BE2C (cell line): Measurements from ENCODE around the gene ITGB3.
A peak's percentile ranks its signal among the peaks of the same experiment; 100 is the strongest.

Experiments used
- DNase-seq: peaks from one replicate; pipeline ENCODE4 v3.0.0-alpha.2; 2020
- H3K27me3 ChIP-seq: fragments of 250-450 bp; sonication (Bioruptor Pico); 2 replicates; pipeline ENCODE4 v1.5.1; 2020; ENCODE audit warnings: mild to moderate bottlenecking
- H3K36me3 ChIP-seq: fragments of 250-450 bp; sonication (Bioruptor Pico); 2 replicates; pipeline ENCODE4 v1.5.1; 2020; ENCODE audit warnings: mild to moderate bottlenecking
- H3K4me1 ChIP-seq: fragments of 250-450 bp; sonication (Bioruptor Pico); 2 replicates; pipeline ENCODE4 v1.5.1; 2020
- H3K4me3 ChIP-seq: 2 replicates; pipeline ENCODE4 v1.5.1; 2011; ENCODE audit warnings: low read depth, low read length
- H3K9me3 ChIP-seq: fragments of 250-450 bp; sonication (Bioruptor Pico); 2 replicates; pipeline ENCODE4 v1.5.1; 2020
- TF ChIP-seq, protein P1 (sequence below): IDR thresholded peaks from 2 replicates; pipeline ENCODE4 v1.5.1; 2012; ENCODE audit warnings: mild to moderate bottlenecking, low read depth, low read length

The ITGB3 gene

DNA sequence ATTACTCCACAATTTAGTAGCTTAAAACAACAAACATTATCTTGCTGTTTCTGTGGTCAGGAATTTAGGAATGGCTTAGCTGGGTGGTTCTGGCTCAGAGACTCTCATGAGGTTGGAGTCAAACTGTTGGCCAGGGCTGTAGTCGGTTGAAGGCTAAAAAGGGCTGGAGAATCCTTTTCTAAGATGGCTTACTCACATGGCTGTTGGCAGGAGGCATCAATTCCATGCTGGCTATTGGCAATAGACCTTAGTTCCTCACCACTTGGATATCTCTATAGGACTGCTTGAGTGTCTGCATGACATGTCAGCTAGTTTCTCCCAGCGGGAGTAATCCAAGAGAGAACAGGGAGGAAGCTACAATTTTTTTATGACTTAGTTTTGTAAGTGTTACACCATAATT, 63.5 kb downstream of the ITGB3 start:
- Histone ChIP-seq H3K4me1 (peaks cover 3% of the 10 kb centered on the region; the same call in 1 of the 2 replicates), H3K36me3 (no peaks in the 10 kb centered on the region), H3K4me3 (no peak overlapping the region), H3K9me3 (no peaks in the 10 kb centered on the region), H3K27me3 (no peaks in the 10 kb centered on the region)
- TF ChIP-seq, protein P1, sequence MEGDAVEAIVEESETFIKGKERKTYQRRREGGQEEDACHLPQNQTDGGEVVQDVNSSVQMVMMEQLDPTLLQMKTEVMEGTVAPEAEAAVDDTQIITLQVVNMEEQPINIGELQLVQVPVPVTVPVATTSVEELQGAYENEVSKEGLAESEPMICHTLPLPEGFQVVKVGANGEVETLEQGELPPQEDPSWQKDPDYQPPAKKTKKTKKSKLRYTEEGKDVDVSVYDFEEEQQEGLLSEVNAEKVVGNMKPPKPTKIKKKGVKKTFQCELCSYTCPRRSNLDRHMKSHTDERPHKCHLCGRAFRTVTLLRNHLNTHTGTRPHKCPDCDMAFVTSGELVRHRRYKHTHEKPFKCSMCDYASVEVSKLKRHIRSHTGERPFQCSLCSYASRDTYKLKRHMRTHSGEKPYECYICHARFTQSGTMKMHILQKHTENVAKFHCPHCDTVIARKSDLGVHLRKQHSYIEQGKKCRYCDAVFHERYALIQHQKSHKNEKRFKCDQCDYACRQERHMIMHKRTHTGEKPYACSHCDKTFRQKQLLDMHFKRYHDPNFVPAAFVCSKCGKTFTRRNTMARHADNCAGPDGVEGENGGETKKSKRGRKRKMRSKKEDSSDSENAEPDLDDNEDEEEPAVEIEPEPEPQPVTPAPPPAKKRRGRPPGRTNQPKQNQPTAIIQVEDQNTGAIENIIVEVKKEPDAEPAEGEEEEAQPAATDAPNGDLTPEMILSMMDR, result no peak
- DNase-seq, result no peak

DNA sequence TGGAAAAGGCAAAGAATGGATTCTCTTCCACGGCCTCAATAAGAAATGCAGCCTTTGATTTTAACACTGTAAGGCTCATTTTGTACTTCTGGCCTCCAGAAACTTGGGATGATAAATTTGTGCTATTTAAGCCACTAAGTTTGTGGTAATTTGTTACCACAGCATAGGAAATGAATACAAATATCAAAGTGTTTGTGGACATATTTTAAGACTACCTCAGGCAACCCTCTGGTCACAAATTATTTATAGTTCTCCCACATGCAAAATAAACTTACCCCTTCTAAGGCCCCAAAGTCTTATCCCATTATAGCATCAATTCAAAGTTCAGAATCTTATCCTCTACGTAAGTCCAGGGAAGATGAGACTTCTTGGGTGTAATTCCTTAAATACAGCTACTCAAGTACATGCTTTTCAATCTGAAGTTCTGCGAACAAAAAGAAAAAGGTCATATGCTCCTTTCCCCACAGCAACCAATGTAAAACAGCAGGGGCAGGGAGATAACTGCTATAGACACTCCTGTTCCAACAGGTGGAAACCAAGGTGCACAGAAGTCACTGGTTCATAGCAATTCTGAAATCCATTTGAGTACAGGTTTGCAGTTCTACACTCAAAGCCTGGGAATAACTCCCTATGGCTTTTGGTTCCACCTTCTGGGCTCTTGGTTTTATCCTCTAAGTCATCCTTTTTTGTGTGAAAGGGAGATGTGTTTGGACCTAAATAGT, 64.7 kb downstream of the ITGB3 start:
- Histone ChIP-seq H3K36me3 (no peaks in the 10 kb centered on the region), H3K4me3 (no peak overlapping the region), H3K9me3 (no peaks in the 10 kb centered on the region), H3K27me3 (no peaks in the 10 kb centered on the region), H3K4me1 (peaks cover 3% of the 10 kb centered on the region; the same call in 1 of the 2 replicates)
- no peak for DNase-seq
- TF ChIP-seq, protein P1, result no peak

DNA sequence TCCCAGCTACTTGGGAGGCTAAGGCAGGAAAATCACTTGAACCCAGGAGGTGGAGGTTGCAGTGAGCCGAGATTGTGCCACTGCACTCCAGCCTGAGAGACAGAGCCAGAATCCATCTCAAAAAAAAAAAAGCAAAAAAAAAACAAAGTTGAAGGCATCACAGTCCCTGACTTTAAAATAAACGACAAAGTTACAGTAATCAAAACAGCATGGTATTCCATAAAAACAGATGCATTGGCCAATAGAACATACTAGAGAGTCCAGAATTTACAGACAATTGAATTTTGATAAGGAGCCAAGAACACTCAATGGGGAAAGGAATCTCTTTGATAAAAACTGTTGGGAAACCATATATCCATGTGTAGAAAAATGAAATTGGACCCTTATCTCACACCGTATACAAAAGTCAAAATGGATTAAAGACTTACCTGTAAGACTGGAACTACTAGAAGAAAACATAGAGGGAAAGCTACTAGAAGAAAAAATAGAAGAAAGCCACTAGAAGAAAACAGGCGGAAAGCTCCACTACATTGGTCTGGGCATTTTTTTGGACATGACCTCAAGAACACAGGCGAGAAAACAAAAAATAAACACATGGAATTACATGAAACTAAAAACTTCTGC, 67.4 kb downstream of the ITGB3 start:
- H3K9me3 ChIP-seq, result no peaks in the 10 kb centered on the region
- DNase-seq, result no peak

DNA sequence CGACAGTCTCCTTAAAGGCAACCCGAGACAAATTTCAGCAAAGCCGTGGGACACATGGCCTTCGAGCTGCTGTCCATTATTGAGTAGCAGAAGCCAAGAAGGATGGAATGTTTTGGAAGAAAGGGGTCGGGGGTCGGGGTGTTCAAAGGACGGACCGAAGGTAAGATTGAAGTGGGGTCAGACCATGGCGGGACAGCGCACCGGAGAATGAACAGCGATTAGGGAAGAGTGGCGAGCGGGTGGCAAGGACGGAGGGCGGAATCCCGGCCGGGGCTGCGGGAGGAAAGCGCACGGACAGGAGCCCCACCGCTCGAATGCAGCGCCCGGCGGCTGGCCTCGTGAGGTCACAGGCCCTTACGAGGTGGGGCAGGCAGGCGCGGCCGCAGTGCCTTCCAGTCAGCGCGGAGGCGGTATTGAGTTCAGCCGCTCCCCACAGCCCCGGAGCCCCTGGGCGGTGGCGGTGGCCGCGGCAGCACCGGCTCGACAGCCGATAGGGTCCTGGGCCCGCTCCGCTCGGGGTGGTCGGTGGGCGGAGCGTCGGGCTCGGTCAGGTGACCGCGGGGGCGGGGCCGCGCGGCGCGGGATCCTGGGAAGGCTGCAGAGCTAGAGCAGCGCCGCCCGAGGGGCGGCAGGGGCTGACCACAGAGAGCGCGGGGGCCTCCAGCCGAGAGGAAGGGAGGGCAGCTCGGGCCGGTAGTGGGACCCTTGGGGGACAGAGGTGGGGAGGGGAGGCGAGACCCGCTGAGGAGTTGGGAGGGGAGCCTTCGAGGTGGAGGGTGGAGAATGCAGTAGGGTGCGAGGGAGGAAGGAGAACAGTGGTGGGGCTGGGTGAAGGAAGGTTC, 70.0 kb downstream of the ITGB3 start, which contains the start of gene EFCAB13:
TSS of gene EFCAB13 (plus strand) at position 574 of the 842 bp plus-strand sequence. CDS start 4,399 bp downstream, outside the sequence.
- no peaks in the 10 kb centered on the region for H3K9me3 ChIP-seq

More for the DNA sequence above, 67.4 kb downstream of the ITGB3 start:
- Histone ChIP-seq H3K27me3 (no peaks in the 10 kb centered on the region), H3K36me3 (no peaks in the 10 kb centered on the region), H3K4me1 (no peaks in the 10 kb centered on the region), H3K4me3 (no peak overlapping the region)
- TF ChIP-seq, protein P1, result no peak

DNA sequence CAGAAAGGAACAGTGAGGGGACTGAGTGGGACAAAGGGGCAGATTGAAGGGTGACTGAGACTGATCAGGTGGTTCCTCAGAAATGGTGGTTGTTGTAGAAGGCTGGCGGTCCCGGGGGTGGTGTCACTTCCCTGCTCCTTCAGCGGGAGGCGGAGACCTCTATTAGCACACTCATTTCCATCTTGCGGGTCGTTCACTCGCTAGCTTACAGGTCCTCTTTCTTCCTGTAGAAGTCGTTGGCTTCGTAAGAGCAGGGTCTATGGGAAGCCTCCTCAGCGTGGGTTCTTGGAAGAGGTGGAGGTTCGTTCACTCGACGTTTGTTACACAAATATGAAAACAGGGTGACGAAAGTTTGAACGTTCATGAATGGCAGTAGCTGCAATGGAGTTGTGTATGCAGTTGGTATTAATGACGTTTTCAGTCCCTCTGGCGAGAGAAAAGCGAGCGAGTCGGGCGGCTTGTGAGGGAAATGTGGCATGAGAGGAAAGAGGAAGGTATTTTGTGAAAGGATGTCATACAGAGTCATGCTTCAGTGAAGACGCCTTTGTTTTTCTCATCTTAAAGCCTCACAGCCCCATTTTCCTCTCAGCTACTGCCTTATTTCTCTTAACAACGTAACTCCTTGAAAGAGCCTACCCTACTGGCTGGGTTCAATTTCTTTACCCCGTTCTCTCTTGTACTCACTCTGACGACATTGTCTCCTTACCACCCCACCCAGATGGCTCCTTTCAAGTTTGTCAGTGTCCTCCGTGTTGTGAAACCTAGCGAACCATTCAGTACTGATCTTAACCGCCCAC, 70.8 kb downstream of the ITGB3 start:
- H3K4me3 ChIP-seq, result peak overlapping the region; percentile 68
- no peaks in the 10 kb centered on the region for H3K4me1 ChIP-seq
- DNase-seq, result peak; percentile 50
- no peaks in the 10 kb centered on the region for H3K27me3 ChIP-seq
- TF ChIP-seq, protein P1, result no peak
- H3K36me3 ChIP-seq, result no peaks in the 10 kb centered on the region
- H3K9me3 ChIP-seq, result no peaks in the 10 kb centered on the region

More for the DNA sequence above, 70.0 kb downstream of the ITGB3 start, which contains the start of gene EFCAB13:
- no peaks in the 10 kb centered on the region for H3K36me3 ChIP-seq
- no peaks in the 10 kb centered on the region for H3K27me3 ChIP-seq
- no peaks in the 10 kb centered on the region for H3K4me1 ChIP-seq
- H3K4me3 ChIP-seq, result peak within 1 kb of the TSS; percentile 68
- peak; percentile 96 for DNase-seq
- TF ChIP-seq, protein P1, result 0 out of 2 replicates have a peak, but pooled peaks have one; percentile 5
